Glomerular visceral epithelial cell (primary cell): ENCODE data around the gene ETFBKMT.
A peak's percentile ranks its signal among the peaks of the same experiment; 100 is the strongest.

Experiments
- DNase-seq: peaks from one replicate; pipeline ENCODE4 v3.0.0-alpha.2; 2016; ENCODE audit errors: extremely low spot score

The ETFBKMT gene, protein sequence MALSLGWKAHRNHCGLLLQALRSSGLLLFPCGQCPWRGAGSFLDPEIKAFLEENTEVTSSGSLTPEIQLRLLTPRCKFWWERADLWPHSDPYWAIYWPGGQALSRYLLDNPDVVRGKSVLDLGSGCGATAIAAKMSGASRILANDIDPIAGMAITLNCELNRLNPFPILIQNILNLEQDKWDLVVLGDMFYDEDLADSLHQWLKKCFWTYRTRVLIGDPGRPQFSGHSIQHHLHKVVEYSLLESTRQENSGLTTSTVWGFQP

DNA sequence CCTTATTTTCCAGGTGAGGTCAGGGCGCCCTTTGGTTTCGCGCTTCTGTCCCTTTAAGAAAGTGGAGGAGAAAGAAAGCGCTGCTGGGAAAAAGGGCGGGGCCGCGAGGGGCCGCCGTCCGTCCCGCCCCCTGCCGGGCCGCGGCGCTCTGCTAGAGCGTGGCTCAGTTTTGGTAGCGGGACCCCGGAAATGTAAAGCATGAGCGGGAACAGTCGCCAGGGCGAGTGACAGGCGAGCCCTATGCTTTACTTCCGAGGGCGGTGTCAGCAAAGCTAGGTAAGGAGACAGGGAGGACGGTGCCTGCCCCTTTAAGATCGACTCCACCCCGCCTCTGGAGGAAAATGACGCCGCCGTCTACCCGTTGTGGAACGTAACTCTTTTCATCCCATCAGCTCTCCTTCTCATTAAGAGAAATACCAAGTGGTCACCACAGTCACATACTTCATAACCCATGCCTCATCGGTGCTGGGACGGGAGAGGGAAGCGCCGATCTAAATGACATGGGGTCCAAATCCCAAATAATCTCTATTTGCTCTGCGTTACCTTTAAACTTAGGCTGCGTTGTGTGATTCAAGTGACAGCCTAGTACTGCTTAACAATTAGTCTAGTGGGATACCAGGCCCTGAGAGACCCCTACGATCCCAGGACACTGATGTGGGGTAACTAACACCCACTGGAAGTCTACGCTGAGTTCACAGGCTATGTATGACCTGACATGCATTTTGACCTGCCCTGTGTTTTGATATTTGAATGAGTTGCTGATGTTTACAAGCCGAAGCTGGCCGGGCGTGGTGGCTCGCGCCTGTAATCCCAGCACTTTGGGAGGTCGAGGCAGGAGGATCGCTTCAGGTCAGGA lies at the start of gene ETFBKMT:
TSS of gene ETFBKMT (plus strand) at position 602 of the 856 bp plus-strand sequence. CDS start 2,266 bp downstream, outside the sequence.
- peak; percentile 94 for DNase-seq

DNA sequence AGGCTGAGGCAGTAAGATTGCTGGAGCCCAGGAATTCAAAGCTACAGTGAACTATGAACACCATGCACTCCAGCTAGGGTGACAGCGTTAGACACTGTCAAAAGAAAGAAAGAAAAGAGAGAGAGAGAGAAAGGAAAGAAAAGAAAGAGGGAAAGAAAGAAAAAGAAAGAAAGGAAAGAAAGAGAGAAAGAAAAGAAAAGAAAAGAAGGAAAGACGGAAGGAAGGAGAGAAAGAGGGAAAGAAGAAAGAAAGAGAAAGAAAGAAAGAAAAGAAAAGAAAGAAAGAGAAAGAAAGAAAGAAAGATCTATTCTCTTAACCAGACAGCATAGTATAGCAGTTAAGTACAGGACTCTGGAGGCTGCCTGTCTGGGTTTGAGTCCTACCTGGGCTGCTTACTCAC lies 46.7 kb upstream of the ETFBKMT start:
- no peak for DNase-seq

DNA sequence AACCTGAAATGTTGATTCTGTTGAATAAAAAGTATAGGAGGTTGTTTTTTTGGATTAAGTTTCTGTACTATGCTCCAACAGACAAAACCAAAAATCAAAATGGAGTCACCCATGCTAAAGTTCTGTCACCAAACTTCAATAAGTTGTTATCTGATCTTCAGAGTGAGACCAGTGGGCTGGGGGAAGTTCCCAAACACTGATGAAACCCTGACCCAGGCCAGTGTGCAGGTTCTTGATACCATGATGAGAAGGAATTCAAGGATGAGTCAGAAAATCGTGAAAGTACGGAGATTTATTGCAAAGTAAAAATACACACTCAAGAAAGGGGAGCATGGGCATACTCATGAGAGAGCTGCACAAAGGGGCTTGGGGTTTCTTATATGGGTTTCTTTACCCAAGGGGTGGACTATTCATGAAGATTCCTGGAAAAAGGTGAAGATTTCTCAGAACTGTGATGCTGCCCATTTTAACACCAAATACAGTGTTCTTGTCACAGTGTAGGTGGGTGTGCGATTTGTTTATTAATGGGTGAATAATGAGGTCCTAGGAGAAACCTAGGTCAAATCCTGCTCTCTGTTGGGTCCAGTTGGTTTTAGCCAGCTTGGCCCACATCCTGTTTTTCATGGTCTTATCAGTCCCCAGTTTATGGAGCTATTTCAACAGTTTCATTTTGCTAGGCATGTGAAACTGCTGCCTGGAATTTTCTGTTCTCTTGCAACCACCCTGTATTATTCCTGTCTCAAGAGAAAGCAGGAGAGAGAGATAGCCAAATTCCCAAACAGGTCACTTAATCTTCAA lies 41.1 kb upstream of the ETFBKMT start:
- DNase-seq, result no peak

DNA sequence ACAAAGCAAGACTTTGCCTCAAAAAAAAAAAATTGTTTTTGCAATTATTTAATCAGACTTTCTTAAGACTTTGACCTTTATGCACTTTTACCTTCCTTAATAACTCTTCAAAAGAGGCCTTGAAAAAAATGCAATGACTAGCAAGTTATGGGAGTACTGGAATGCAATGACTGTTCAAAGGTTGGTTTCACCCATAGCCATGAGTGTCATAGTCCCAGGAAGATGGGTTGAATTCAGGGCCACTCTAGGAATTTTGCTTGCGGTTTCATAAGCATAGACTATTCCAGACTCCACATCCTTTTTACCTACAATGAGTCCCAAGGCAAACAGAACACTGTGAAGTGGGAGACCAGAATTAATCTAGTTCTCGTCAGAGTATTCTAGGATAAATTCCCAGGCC lies 39.2 kb upstream of the ETFBKMT start:
- peak; percentile 53 for DNase-seq

DNA sequence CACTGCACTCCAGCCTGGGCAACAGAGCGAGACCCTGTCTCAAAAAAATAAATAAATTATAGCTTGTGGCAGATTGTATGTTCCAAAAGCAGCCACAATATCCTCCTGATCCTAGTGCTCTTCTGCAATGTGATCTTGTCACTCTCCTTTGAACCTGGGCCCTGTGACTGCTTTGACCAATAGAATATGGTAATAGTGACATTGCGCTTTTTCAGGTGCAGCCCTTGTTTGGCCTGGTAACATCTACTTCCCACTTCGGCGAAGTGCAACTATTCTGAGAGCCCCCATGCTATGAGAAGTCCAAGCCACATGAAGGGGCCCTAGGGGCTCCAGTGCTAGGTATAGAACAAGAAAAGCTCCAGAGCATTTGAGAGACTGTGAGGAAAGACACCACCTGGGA lies 37.5 kb upstream of the ETFBKMT start:
- DNase-seq, result no peak

GRCh38 chr12:31626270-31626995 lies 33.1 kb upstream of the ETFBKMT start:
- no peak for DNase-seq

- no peak for DNase-seq
Measured at GRCh38 chr12:31627456-31628054, 31.9 kb upstream of the ETFBKMT start.

- no peak for DNase-seq
Measured at GRCh38 chr12:31629756-31630732, 29.4 kb upstream of the ETFBKMT start.

DNA sequence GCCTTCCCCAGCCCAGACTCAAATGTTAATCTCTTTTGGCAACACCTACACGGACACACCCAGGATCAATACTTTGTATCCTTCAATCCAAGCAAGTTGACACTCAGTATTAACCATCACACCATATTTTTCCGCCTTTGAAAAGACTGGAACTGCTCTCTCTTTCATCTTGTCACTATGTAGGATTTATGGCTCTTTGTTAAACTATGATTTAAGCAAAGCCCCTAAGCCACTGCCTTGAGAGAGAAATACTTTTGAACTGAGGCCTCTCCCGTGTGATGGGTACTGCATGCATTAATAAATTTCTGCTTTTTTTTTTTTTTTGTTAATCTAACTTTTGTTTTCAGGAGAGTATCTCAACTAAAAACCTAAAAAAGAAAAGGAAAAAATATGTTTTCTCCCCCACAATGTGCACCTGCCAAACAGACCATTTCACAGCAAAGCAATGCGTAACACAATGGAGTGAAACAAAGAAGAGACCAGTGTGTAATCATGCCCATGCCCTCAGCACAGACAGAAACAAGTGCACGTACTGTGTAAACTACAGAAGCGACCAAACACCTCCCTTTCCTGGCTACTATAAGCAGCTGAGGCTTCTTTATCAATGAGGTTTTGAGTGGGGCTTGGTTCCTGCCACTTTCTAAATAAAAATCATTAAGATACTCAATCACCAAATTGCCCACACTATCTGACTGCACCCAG lies 28.3 kb upstream of the ETFBKMT start:
- no peak for DNase-seq

- no peak for DNase-seq
Measured at GRCh38 chr12:31631809-31632208, 27.7 kb upstream of the ETFBKMT start.

DNA sequence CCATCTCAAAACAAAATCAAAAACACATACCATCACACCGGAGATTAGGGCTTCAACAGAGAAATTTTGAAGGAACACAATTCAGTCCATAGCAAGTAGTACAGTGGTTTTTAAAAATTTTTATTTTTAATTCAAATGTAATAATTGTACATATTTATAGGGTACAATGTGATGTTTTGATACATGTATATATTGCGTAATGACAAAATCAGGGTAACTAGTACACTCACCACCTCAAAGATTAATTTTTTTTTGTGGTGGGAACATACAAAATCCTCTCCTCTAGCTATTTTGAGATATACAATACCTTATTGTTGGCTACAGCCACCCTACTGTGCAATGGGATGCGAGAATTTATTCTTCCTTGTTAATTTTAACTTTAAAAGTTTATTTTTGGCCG lies 26.0 kb upstream of the ETFBKMT start:
- no peak for DNase-seq

DNA sequence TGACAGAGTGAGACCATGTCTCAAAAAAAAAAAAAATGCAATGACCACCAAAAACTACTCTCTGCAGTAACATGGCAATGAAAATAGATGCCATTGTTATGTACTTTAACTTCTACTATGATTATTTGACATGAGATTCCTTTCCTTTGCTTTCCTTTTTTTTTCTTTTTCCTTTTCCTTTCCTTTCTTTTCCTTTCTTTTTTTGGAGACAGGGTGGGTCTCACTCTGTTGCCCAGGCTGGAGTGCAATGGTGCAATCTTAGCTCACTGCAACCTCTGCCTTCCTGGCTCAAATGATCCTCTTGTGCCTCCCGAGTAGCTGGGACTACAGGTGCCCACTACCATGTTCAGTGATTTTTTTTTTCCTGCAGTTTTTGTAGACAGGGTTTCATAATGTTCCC lies 24.9 kb upstream of the ETFBKMT start:
- no peak for DNase-seq

- no peak for DNase-seq
Measured at GRCh38 chr12:31641509-31642090, 17.9 kb upstream of the ETFBKMT start.

- no peak for DNase-seq
Measured at GRCh38 chr12:31644536-31644935, 15.0 kb upstream of the ETFBKMT start.

DNA sequence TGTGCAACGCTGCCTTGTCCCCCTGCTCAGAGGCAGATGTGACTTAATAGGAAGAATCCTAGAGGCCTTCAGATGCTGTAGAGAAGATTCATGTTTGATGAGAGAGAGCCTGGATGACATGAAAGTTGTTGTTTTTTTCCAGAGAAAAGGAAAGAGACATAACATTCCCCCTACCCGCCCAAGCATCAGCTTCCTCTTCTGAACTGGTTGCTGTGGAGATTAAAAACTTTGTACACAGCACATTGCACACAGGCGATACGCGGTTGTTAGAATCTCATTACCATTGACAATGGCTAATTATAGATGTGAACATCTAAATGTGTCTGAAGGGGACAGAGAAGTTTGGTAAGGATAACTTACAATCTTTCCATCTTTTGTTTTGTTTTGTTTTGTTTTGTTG lies 13.6 kb upstream of the ETFBKMT start:
- no peak for DNase-seq

DNA sequence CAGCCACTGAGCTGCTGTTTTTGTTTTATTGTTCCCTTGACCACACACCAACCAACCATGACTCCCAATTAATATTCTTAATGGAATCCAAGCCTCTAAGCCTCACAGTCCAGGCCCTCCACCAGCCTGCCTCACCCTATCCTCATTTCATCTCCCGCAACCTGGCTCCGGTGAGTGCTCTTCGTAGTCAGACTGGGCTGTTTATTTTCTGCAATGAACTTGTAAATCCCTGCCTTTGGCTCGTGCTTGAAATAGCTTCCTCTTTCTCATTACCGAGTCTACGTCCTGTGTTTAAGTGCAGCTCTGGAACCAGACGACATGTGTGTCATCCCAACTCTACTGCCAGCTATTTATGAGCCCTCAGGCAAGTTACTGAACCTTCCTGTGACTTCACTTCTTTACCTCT lies 12.4 kb upstream of the ETFBKMT start:
- no peak for DNase-seq

DNA sequence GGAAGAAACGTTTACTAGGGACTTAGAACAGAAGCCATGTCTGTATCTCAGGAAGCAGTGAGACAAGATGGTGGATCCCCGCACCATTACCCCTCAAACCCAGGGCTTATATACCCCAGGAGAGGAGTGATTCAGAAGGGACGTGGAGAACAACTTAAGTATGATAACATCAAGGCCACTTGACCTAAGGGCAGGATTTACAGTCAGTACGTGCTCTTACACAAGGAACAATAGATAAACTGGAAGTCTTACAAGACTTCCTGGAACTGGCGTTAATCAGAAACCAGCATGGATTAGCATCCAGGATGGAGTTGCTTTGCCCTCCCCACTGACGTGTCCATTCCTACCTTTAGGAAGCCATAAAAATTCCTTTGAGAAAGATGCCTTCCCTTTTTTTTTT lies 8.6 kb upstream of the ETFBKMT start:
- DNase-seq, result no peak

DNA sequence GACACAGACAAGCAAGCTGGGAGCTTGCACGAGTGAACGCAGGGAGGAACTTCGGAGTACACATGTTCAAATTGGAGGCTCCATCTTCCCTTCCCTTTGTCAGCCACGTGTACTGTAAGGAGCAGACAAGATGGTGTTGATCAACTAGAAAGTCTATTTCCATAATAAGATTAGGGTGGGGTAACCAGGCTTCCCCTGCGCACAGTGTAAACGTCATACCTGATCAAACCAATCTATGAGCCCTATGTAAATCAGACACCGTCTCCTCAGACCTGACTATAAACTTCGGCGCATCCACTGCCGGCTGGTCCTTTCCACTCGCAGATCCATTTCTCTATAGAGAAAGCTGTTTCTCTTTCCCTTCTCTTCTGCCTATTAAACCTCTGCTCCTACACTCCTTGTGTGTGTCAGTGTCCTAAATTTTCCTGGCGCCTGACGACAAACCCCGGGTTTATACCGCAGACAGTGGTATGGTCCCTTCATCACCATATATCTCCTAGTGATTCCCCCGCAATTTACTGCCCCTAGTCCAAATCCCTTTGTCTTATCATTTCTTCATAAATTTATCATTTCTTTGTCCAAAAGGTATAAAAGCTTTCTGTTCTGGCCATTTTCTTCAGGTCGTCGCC lies 7.5 kb upstream of the ETFBKMT start:
- no peak for DNase-seq

- DNase-seq, result no peak
Measured at GRCh38 chr12:31655208-31655607, 4.3 kb upstream of the ETFBKMT start.
